ENCODE measurements around the gene RPL29.
"Not testable (repeated sequence)": the region's sequence is repeated elsewhere in the genome, so short reads cannot be mapped to it uniquely, and the experiment has no call there.

The RPL29 gene

GRCh38 chr3:51995346-51996163 is at the start of gene RPL29:
TSS of gene RPL29 (minus strand) at chr3:51995895. CDS start at chr3:51995461, 434 bp downstream.
- peak; percentile 92 for DNase-seq

GRCh38 chr3:52044869-52045619 is 49.3 kb upstream of the RPL29 start:
- no peak for DNase-seq

- DNase-seq: no peak
These were observed 48.1 kb upstream of the RPL29 start for GRCh38 chr3:52043750-52044149.

- DNase-seq: not testable (repeated sequence)
These were observed 47.3 kb upstream of the RPL29 start for GRCh38 chr3:52043039-52043438.

GRCh38 chr3:52041118-52041731 is 45.5 kb upstream of the RPL29 start:
- peak; percentile 63 for DNase-seq

- no peak for DNase-seq
These were observed 44.9 kb upstream of the RPL29 start for GRCh38 chr3:52040600-52040999.

GRCh38 chr3:52039846-52040245 is 44.2 kb upstream of the RPL29 start:
- DNase-seq: no peak

GRCh38 chr3:52039426-52039825 is 43.7 kb upstream of the RPL29 start:
- no peak for DNase-seq

- no peak for DNase-seq
These were observed 42.5 kb upstream of the RPL29 start for GRCh38 chr3:52038227-52038626.

- DNase-seq: no peak
These were observed 41.6 kb upstream of the RPL29 start for GRCh38 chr3:52037291-52037690.

- peak; percentile 36 for DNase-seq
These were observed 41.1 kb upstream of the RPL29 start for GRCh38 chr3:52036829-52037228.

GRCh38 chr3:52036222-52036694 is 40.6 kb upstream of the RPL29 start:
- peak; percentile 83 for DNase-seq

- no peak for DNase-seq
These were observed 39.0 kb upstream of the RPL29 start for GRCh38 chr3:52034651-52035050.

- DNase-seq: no peak
These were observed 38.5 kb upstream of the RPL29 start for GRCh38 chr3:52034212-52034611.

GRCh38 chr3:52033748-52034147 is 38.1 kb upstream of the RPL29 start:
- DNase-seq: not testable (repeated sequence)

GRCh38 chr3:52032702-52033408 is 37.2 kb upstream of the RPL29 start:
- no peak for DNase-seq

- DNase-seq: no peak
These were observed 36.2 kb upstream of the RPL29 start for GRCh38 chr3:52031896-52032295.

GRCh38 chr3:52030714-52031310 is 35.1 kb upstream of the RPL29 start:
- DNase-seq: no peak

GRCh38 chr3:52029535-52029934 is 33.8 kb upstream of the RPL29 start:
- DNase-seq: no peak

- no peak for DNase-seq
These were observed 33.4 kb upstream of the RPL29 start for GRCh38 chr3:52029053-52029452.

- DNase-seq: peak; percentile 30
These were observed 32.9 kb upstream of the RPL29 start for GRCh38 chr3:52028572-52028971.

GRCh38 chr3:52026041-52026440 is 30.3 kb upstream of the RPL29 start:
- peak; percentile 64 for DNase-seq

Measured in NCI-H69 (cell line).